ENCODE measurements around the gene SLC22A3.

SLC22A3 gene

DNA sequence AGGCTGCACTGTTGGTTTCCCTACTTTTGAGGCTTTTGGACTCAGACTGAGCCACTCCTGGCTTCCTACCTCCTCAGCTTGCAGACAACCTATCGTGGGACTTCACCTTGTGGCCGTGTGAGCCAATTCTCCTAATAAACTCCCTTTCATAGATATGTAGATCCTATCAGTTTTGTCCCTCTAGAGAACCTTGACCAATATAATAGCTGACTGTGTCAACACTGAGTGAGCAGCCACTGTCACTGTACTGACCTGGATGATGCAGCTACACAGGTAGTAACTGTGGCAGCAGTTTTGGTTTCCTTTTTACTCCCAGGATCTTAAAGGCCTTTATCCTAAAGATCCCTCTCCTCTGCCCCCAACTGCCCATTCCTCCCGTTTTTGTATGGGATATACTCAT, 70.2 kb downstream of the SLC22A3 start:
- Histone ChIP-seq H3K27me3 (ENCODE audit: control insufficient read depth in 1 of 2, insufficient read depth in 1 of 2, low read length in 2 of 2) (no peaks in the 10 kb centered on the region), H3K36me3 (ENCODE audit: control insufficient read depth in 1 of 2, insufficient read depth in 2 of 2, low read depth in 1 of 2, low read length in 2 of 2) (no peaks in the 10 kb centered on the region), H3K18ac (ENCODE audit: low read depth in 1 of 2, low read length in 2 of 2) (no peak overlapping the region), H2AFZ (ENCODE audit: low read depth, low read length) (no peak overlapping the region), H2AK5ac (ENCODE audit: low read length, severe bottlenecking) (no peak overlapping the region), H4K91ac (ENCODE audit: low read length) (no peak overlapping the region), H3K23ac (ENCODE audit: low read length in 2 of 2) (no peak overlapping the region), H3K9ac (ENCODE audit: low read length) (no peak overlapping the region), H3K4me3 (ENCODE audit: insufficient read depth in 1 of 2, low read depth in 1 of 2, low read length in 2 of 2) (no peak overlapping the region), H4K8ac (ENCODE audit: low read length) (no peak overlapping the region), H3K14ac (ENCODE audit: low read length in 2 of 2) (no peak overlapping the region), H3K4me1 (ENCODE audit: control insufficient read depth, insufficient read depth, low read depth, low read length) (no peaks in the 10 kb centered on the region), H3K79me1 (replicated peaks; ENCODE audit: low read length, poor library complexity, severe bottlenecking) (no peaks in the 10 kb centered on the region), H2BK12ac (ENCODE audit: low read length in 2 of 2) (no peak overlapping the region), H2BK15ac (ENCODE audit: low read depth, poor library complexity, severe bottlenecking) (no peak overlapping the region), H2BK120ac (ENCODE audit: low read depth, low read length) (no peak overlapping the region), H2BK5ac (ENCODE audit: low read depth, low read length, poor library complexity, severe bottlenecking) (no peak overlapping the region), H3K27ac (ENCODE audit: low read length, poor library complexity, severe bottlenecking) (no peak overlapping the region), H3K9me3 (ENCODE audit: control insufficient read depth, low read length) (no peaks in the 10 kb centered on the region), H3K4me2 (ENCODE audit: low read length, poor library complexity, severe bottlenecking) (no peak overlapping the region), H3K4ac (ENCODE audit: low read depth in 1 of 2, low read length in 2 of 2) (no peak overlapping the region)
- WGBS, result 79% methylated on average over 2 of the region's 3 CpGs
- DNase-seq, result no peak

DNA sequence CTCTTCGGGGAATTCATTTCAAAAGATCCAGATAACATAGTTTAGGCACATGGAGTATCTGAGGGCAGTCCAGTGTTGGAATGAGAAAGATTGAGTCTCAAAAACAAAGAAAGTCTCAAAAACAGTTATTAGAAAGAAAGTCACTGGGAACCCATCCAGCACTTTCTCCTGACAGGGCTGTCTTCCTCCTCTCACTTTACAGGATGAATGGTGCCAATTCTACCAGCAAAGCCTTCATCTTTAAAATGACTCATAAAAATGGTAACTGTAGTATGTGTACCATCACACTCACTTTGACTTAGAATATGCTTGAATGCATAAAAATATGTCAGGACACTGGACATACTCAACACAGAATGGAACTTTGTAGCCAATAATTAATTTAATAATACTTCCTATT, 71.3 kb downstream of the SLC22A3 start:
- no peaks in the 10 kb centered on the region for H3K36me3 ChIP-seq (ENCODE audit: control insufficient read depth in 1 of 2, insufficient read depth in 2 of 2, low read depth in 1 of 2, low read length in 2 of 2)
- H3K27ac ChIP-seq (ENCODE audit: low read length, poor library complexity, severe bottlenecking), result no peak overlapping the region
- no peak overlapping the region for H4K8ac ChIP-seq (ENCODE audit: low read length)
- no peak overlapping the region for H3K4ac ChIP-seq (ENCODE audit: low read depth in 1 of 2, low read length in 2 of 2)
- H3K18ac ChIP-seq (ENCODE audit: low read depth in 1 of 2, low read length in 2 of 2), result no peak overlapping the region
- H2BK15ac ChIP-seq (ENCODE audit: low read depth, poor library complexity, severe bottlenecking), result no peak overlapping the region
- no peak overlapping the region for H2AK5ac ChIP-seq (ENCODE audit: low read length, severe bottlenecking)
- H3K4me3 ChIP-seq (ENCODE audit: insufficient read depth in 1 of 2, low read depth in 1 of 2, low read length in 2 of 2), result no peak overlapping the region
- no peak overlapping the region for H3K23ac ChIP-seq (ENCODE audit: low read length in 2 of 2)
- no peak overlapping the region for H3K9ac ChIP-seq (ENCODE audit: low read length)
- H3K27me3 ChIP-seq (ENCODE audit: control insufficient read depth in 1 of 2, insufficient read depth in 1 of 2, low read length in 2 of 2), result no peaks in the 10 kb centered on the region
- H3K14ac ChIP-seq (ENCODE audit: low read length in 2 of 2), result no peak overlapping the region
- 75% methylated on average over 1 of the region's 1 CpG for WGBS
- no peak overlapping the region for H3K4me2 ChIP-seq (ENCODE audit: low read length, poor library complexity, severe bottlenecking)
- no peaks in the 10 kb centered on the region for H3K9me3 ChIP-seq (ENCODE audit: control insufficient read depth, low read length)
- no peak overlapping the region for H2AFZ ChIP-seq (ENCODE audit: low read depth, low read length)
- no peaks in the 10 kb centered on the region for H3K79me1 ChIP-seq (replicated peaks; ENCODE audit: low read length, poor library complexity, severe bottlenecking)
- H3K4me1 ChIP-seq (ENCODE audit: control insufficient read depth, insufficient read depth, low read depth, low read length), result no peaks in the 10 kb centered on the region
- H4K91ac ChIP-seq (ENCODE audit: low read length), result no peak overlapping the region
- no peak overlapping the region for H2BK12ac ChIP-seq (ENCODE audit: low read length in 2 of 2)
- no peak for DNase-seq
- no peak overlapping the region for H2BK5ac ChIP-seq (ENCODE audit: low read depth, low read length, poor library complexity, severe bottlenecking)
- H2BK120ac ChIP-seq (ENCODE audit: low read depth, low read length), result no peak overlapping the region

DNA sequence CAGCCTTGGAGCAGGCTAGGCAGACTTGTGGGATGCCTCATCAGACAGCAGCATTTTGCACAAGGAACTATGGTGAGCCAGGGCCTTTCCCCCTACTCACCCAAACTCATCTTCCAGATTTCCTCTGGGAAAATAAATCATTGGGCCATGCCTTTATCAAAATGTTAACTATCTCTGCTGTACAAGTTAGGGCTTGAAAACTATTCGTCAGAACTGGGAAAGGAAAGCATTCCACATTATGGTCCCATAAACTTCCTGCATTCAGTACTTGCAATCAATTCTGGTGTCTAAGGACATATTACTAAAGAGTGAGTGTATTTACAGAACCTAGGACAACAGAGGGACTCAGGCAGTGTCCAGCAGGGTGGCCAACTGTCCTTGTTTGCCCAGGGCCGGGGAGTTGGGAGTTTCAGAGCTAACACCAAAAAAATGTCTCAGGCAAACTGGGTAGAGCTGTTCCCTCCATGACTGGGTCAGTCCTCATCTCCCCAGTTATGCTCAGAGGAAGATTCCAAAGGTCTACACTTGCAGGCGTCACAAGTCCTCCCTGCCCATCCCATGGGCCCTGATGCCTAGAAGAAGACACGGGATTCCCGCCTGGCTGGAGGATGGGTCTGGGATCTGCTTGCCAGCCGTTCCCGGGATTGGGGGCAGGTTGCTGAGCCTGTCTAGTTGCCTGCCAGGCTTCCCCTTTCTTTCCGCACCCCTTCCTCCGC, 72.2 kb downstream of the SLC22A3 start:
- 89% methylated on average over 9 of the region's 9 CpGs for WGBS
- Histone ChIP-seq H3K36me3 (ENCODE audit: control insufficient read depth in 1 of 2, insufficient read depth in 2 of 2, low read depth in 1 of 2, low read length in 2 of 2) (no peaks in the 10 kb centered on the region), H2BK12ac (ENCODE audit: low read length in 2 of 2) (no peak overlapping the region), H2BK5ac (ENCODE audit: low read depth, low read length, poor library complexity, severe bottlenecking) (no peak overlapping the region), H3K79me1 (replicated peaks; ENCODE audit: low read length, poor library complexity, severe bottlenecking) (no peaks in the 10 kb centered on the region), H3K14ac (ENCODE audit: low read length in 2 of 2) (no peak overlapping the region), H3K18ac (ENCODE audit: low read depth in 1 of 2, low read length in 2 of 2) (no peak overlapping the region), H4K8ac (ENCODE audit: low read length) (no peak overlapping the region), H3K23ac (ENCODE audit: low read length in 2 of 2) (no peak overlapping the region), H3K4me2 (ENCODE audit: low read length, poor library complexity, severe bottlenecking) (no peak overlapping the region), H3K4me3 (ENCODE audit: insufficient read depth in 1 of 2, low read depth in 1 of 2, low read length in 2 of 2) (no peak overlapping the region), H3K9ac (ENCODE audit: low read length) (no peak overlapping the region), H2BK15ac (ENCODE audit: low read depth, poor library complexity, severe bottlenecking) (no peak overlapping the region), H3K27me3 (ENCODE audit: control insufficient read depth in 1 of 2, insufficient read depth in 1 of 2, low read length in 2 of 2) (no peaks in the 10 kb centered on the region), H3K4ac (ENCODE audit: low read depth in 1 of 2, low read length in 2 of 2) (no peak overlapping the region), H2AFZ (ENCODE audit: low read depth, low read length) (no peak overlapping the region), H3K9me3 (ENCODE audit: control insufficient read depth, low read length) (no peaks in the 10 kb centered on the region), H3K4me1 (ENCODE audit: control insufficient read depth, insufficient read depth, low read depth, low read length) (no peaks in the 10 kb centered on the region), H4K91ac (ENCODE audit: low read length) (no peak overlapping the region), H2AK5ac (ENCODE audit: low read length, severe bottlenecking) (no peak overlapping the region), H3K27ac (ENCODE audit: low read length, poor library complexity, severe bottlenecking) (no peak overlapping the region), H2BK120ac (ENCODE audit: low read depth, low read length) (no peak overlapping the region)
- no peak for DNase-seq

DNA sequence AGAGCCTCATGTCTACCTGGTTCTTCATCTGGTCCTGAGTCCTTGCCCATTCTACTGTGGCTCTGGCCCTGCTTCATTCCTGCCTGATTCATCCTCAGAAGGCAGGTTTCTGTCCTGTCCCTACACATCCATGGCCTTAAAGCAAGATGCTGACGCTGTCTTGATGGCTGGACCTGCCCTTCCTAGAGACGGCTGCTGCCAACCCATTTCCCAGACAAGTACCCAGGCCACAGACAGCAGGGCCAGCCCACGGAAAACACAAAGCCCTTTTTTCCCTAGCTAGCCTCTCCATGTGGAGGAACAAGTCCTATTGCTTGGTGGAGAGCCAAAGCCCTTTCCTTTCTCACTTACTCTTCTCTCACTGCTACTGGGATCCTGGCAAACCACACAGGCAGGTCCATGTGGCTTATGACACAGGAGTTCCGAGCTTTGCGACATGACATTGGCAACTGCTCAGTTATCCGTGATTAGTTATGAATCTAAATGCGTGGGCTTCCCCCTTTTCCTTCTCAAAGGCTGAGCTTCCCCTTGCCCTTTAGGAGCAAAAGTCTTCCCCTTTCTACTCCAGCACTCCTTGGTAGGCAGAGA, 72.9 kb downstream of the SLC22A3 start:
- Histone ChIP-seq H3K14ac (ENCODE audit: low read length in 2 of 2) (no peak overlapping the region), H3K4me1 (ENCODE audit: control insufficient read depth, insufficient read depth, low read depth, low read length) (no peaks in the 10 kb centered on the region), H3K9ac (ENCODE audit: low read length) (peak overlapping the region; percentile 86), H3K4me3 (ENCODE audit: insufficient read depth in 1 of 2, low read depth in 1 of 2, low read length in 2 of 2) (peak overlapping the region in 1 of 2 experiments; percentile 17), H3K27me3 (ENCODE audit: control insufficient read depth in 1 of 2, insufficient read depth in 1 of 2, low read length in 2 of 2) (no peaks in the 10 kb centered on the region), H3K18ac (ENCODE audit: low read depth in 1 of 2, low read length in 2 of 2) (no peak overlapping the region), H3K36me3 (ENCODE audit: control insufficient read depth in 1 of 2, insufficient read depth in 2 of 2, low read depth in 1 of 2, low read length in 2 of 2) (no peaks in the 10 kb centered on the region), H3K23ac (ENCODE audit: low read length in 2 of 2) (no peak overlapping the region), H4K8ac (ENCODE audit: low read length) (no peak overlapping the region), H2AFZ (ENCODE audit: low read depth, low read length) (no peak overlapping the region), H3K9me3 (ENCODE audit: control insufficient read depth, low read length) (no peaks in the 10 kb centered on the region), H4K91ac (ENCODE audit: low read length) (no peak overlapping the region), H2BK12ac (ENCODE audit: low read length in 2 of 2) (no peak overlapping the region), H3K79me1 (replicated peaks; ENCODE audit: low read length, poor library complexity, severe bottlenecking) (no peaks in the 10 kb centered on the region), H3K4me2 (ENCODE audit: low read length, poor library complexity, severe bottlenecking) (no peak overlapping the region), H3K27ac (ENCODE audit: low read length, poor library complexity, severe bottlenecking) (no peak overlapping the region), H2BK120ac (ENCODE audit: low read depth, low read length) (no peak overlapping the region), H3K4ac (ENCODE audit: low read depth in 1 of 2, low read length in 2 of 2) (no peak overlapping the region), H2BK5ac (ENCODE audit: low read depth, low read length, poor library complexity, severe bottlenecking) (no peak overlapping the region), H2BK15ac (ENCODE audit: low read depth, poor library complexity, severe bottlenecking) (no peak overlapping the region), H2AK5ac (ENCODE audit: low read length, severe bottlenecking) (no peak overlapping the region)
- 86% methylated on average over 7 of the region's 7 CpGs for WGBS
- no peak for DNase-seq
